Endothelial cell of umbilical vein (primary cell): ENCODE measurements around the gene EDDM3A. TPM values are rescaled to one million over a fixed set of nuclear protein-coding genes. Genes with fewer than 3 reads are reported as not detected.

Experiments
- BruUV-seq: library from RNA; stranded (reverse); fragments of 400-500 nt; replicated peaks from 2 replicates; lab custom pipeline; 2021; lab: Mats Ljungman, UMichigan
- CTCF ChIA-PET: fragments of 300-600, 350-600 bp; sonication (Branson Sonifier 250); formaldehyde crosslinking; loops from one replicate; lab custom pipeline; 2021; ENCODE audit warnings: antibody characterized with exemption, inconsistent platforms; lab: Charles Lee
- POLR2A ChIA-PET: fragments of 300-600, 350-600 bp; sonication (Branson Sonifier 250); formaldehyde crosslinking; loops from one replicate; lab custom pipeline; 2021; ENCODE audit warnings: antibody characterized with exemption, inconsistent platforms; lab: Charles Lee
- DNase-seq: peaks from one replicate; pipeline ENCODE4 v3.0.0-alpha.2; 2011; ENCODE audit warnings: low read depth, low spot score
- FAIRE-seq: peaks from 2 replicates; lab custom pipeline; 2011; peaks lifted over from hg19 to GRCh38; lab: Jason Lieb, UNC
- H2AFZ ChIP-seq: 2 replicates; pipeline ENCODE4 v1.6.0; 2012; ENCODE audit warnings: low read depth, low read length, control low read depth, inconsistent platforms
- H3K27ac ChIP-seq: 2 replicates; pipeline ENCODE4 v1.5.1; 2011; ENCODE audit warnings: low read depth, mild to moderate bottlenecking, control low read depth, low read length, moderate library complexity; ENCODE audit not compliant: insufficient read depth
- H3K27me3 ChIP-seq, 2 experiments: 2 replicates each; pipeline versions ENCODE4 v1.6.0 to v1.6.1; 2011; ENCODE audit warnings: low read length in 2 of 2, mixed read lengths in 1 of 2; ENCODE audit not compliant: control insufficient read depth in 2 of 2, insufficient read depth in 2 of 2
- H3K36me3 ChIP-seq, 2 experiments: 2 replicates in 1 of 2; 3 replicates in 1 of 2; pipeline ENCODE4 v1.5.1; 2011; ENCODE audit warnings: low read length in 2 of 2, mild to moderate bottlenecking in 1 of 2, moderate library complexity in 1 of 2; ENCODE audit not compliant: control insufficient read depth in 2 of 2, insufficient read depth in 2 of 2; ENCODE audit errors: extremely low read depth in 1 of 2
- H3K4me1 ChIP-seq: 3 replicates; pipeline ENCODE4 v1.5.1; 2011; ENCODE audit warnings: mild to moderate bottlenecking, low read length; ENCODE audit not compliant: control insufficient read depth, insufficient read depth; ENCODE audit errors: extremely low read depth
- H3K4me2 ChIP-seq: 2 replicates; pipeline ENCODE4 v1.6.1; 2011; ENCODE audit warnings: low read length, control low read depth, mixed read lengths; ENCODE audit not compliant: insufficient read depth
- H3K4me3 ChIP-seq, 3 experiments: fragments of 200-600 bp in 1 of 3; sonication (generic), shearing (Covaris generic) in 1 of 3; replicated peaks in 1 of 3; 2 replicates each; pipeline ENCODE4 v1.5.1; 2011 to 2016; ENCODE audit warnings: control low read depth in 3 of 3, low read length in 3 of 3, mild to moderate bottlenecking in 2 of 3, inconsistent platforms in 1 of 3, low read depth in 1 of 3, moderate library complexity in 1 of 3; ENCODE audit not compliant: insufficient read depth in 1 of 3
- H3K79me2 ChIP-seq: 2 replicates; pipeline ENCODE4 v1.6.0; 2012; ENCODE audit warnings: low read length, inconsistent platforms; ENCODE audit not compliant: control insufficient read depth, insufficient read depth
- H3K9ac ChIP-seq: replicated peaks from 2 replicates; pipeline ENCODE3; 2011; ENCODE audit warnings: low read length, control low read depth; ENCODE audit not compliant: insufficient read depth; ENCODE audit errors: extremely low read depth
- H3K9me1 ChIP-seq: replicated peaks from 3 replicates; pipeline ENCODE4 v1.6.0; 2011; ENCODE audit warnings: mild to moderate bottlenecking, low read length; ENCODE audit not compliant: control insufficient read depth, insufficient read depth; ENCODE audit errors: extremely low read depth
- H3K9me3 ChIP-seq: replicated peaks from 2 replicates; pipeline ENCODE4 v1.5.1; 2012; ENCODE audit warnings: low read length, inconsistent platforms; ENCODE audit not compliant: control insufficient read depth, insufficient read depth
- H4K20me1 ChIP-seq: replicated peaks from 2 replicates; pipeline ENCODE3; 2011; ENCODE audit warnings: mild to moderate bottlenecking, low read length; ENCODE audit not compliant: control insufficient read depth, insufficient read depth; ENCODE audit errors: extremely low read depth
- EZH2 ChIP-seq: IDR thresholded peaks from 2 replicates; pipeline ENCODE4 v1.6.1; 2012; ENCODE audit warnings: borderline replicate concordance, low read depth, mild to moderate bottlenecking, moderate library complexity, low read length, inconsistent platforms; ENCODE audit not compliant: severe bottlenecking
- FOS ChIP-seq: IDR thresholded peaks from 2 replicates; pipeline ENCODE4 v1.6.1; 2011; ENCODE audit warnings: mild to moderate bottlenecking, low read length, moderate library complexity, borderline replicate concordance; ENCODE audit not compliant: insufficient read depth
- GATA2 ChIP-seq: IDR thresholded peaks from 2 replicates; pipeline ENCODE4 v1.7.0; 2011; ENCODE audit warnings: low read depth, mild to moderate bottlenecking, moderate library complexity, mixed read lengths, low read length; ENCODE audit not compliant: insufficient read length, insufficient read depth
- JUN ChIP-seq: IDR thresholded peaks from 2 replicates; pipeline ENCODE4 v1.6.1; 2011; ENCODE audit warnings: borderline replicate concordance, low read depth; ENCODE audit not compliant: insufficient read length, insufficient read depth
- MYC ChIP-seq: IDR thresholded peaks from one replicate; pipeline ENCODE4 v1.6.1; 2011; ENCODE audit warnings: mild to moderate bottlenecking, low read depth, low read length
- POLR2A ChIP-seq: IDR thresholded peaks from 2 replicates; pipeline ENCODE4 v1.6.1; 2012; ENCODE audit warnings: low read depth, mild to moderate bottlenecking, control low read depth, low read length
- POLR2AphosphoS5 ChIP-seq: IDR thresholded peaks from 2 replicates; pipeline ENCODE4 v1.6.1; 2012; ENCODE audit warnings: low read depth, mild to moderate bottlenecking, control low read depth, low read length, moderate library complexity; ENCODE audit not compliant: insufficient read depth
- dilution Hi-C: fragments of 300-500 bp; cut with MboI; formaldehyde crosslinking; loops from one replicate; pipeline ENCODE4 v1.15.0; 2019; ENCODE audit warnings: low sequenced_read_pairs; ENCODE audit not compliant: extremely low pct_ligation_motif_present
- intact Hi-C: fragments of 100-400 bp; cut with micrococcal nuclease; formaldehyde crosslinking; loops from one replicate; pipeline ENCODE4 v1.10.0; 2022
- polyA plus RNA-seq, 4 experiments: library from polyadenylated mRNA; depleted of rRNA in 3 of 4; stranded (reverse) in 3 of 4; unstranded in 1 of 4; fragments of >200 nt; gene quantifications; 2 replicates each; pipeline versions ENCODE4 v1.2.1 to v1.2.3, GENCODE V29; 2011 to 2012; ENCODE audit warnings: missing spikeins in 1 of 4
- total RNA-seq: library from RNA; stranded (reverse); gene quantifications from 2 replicates; pipeline ENCODE4 v1.2.3, GENCODE V29; 2021
- TF ChIP-seq, protein P1 (sequence below): IDR thresholded peaks from 2 replicates; pipeline ENCODE4 v1.6.1; 2011; ENCODE audit not compliant: insufficient read depth, insufficient read length
- TF ChIP-seq, protein P2 (sequence below), 2 donors: IDR thresholded peaks; 1 replicate in 1 of 2; 2 replicates in 1 of 2; pipeline ENCODE4 v1.5.1; 2011; ENCODE audit warnings: low read length in 2 of 2, mild to moderate bottlenecking in 2 of 2, moderate library complexity in 2 of 2, control low read depth in 1 of 2, inconsistent platforms in 1 of 2, low read depth in 1 of 2; ENCODE audit not compliant: insufficient read depth in 1 of 2; ENCODE audit errors: extremely low read depth in 1 of 2

EDDM3A gene
- total and polyA plus RNA-seq, 2 donors (not counting 3 experiments of a cell fraction or from before 2014, with no cell fraction given) = not detected

DNA sequence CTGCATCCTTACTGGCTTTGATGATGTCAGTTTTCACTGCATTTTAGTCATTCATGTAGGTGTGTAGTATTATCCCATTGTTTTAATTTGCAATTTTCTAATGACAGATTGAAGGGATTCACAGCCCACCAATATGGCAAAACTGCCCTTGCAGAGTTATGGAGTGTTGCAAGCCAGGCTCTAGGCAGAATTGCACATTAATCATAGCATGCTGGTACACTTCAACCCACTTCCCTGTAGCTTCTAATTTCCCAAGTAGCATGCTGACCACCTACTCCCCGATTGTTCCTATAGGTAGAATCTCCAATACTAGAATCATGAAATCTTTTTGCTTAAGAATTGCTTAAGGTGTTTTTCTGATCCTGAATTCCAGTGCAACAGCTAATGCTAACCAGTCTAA, 30.2 kb downstream of the EDDM3A start:
- H3K27me3 ChIP-seq = peaks cover 18 to 43% of the 10 kb centered on the region in 2 experiments
- no peaks in the 10 kb centered on the region for H3K9me3 ChIP-seq
- dilution Hi-C loops = no loop called here
- H3K36me3 ChIP-seq = no peaks in the 10 kb centered on the region
- ChIA-PET POLR2A (no interaction called here), CTCF (interaction anchor here (0.8 to 1.7 kb wide), 4 partner anchors 11 to 82 kb away, joined by 4 to 7 read pairs (median 4); no protein-coding TSS in a partner anchor)
- H3K4me3 ChIP-seq = no peak overlapping the region
- H3K9ac ChIP-seq = no peak overlapping the region
- TF ChIP-seq, protein P1, sequence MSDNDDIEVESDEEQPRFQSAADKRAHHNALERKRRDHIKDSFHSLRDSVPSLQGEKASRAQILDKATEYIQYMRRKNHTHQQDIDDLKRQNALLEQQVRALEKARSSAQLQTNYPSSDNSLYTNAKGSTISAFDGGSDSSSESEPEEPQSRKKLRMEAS = no peak
- H3K9me1 ChIP-seq = no peaks in the 10 kb centered on the region
- H4K20me1 ChIP-seq = no peaks in the 10 kb centered on the region
- H3K79me2 ChIP-seq = no peaks in the 10 kb centered on the region
- no peak overlapping the region for H3K4me2 ChIP-seq
- no TSS peak for BruUV-seq
- intact Hi-C loops = no loop called here
- H2AFZ ChIP-seq = no peak overlapping the region
- DNase-seq = no peak
- peaks cover under 1% of the 10 kb centered on the region for H3K4me1 ChIP-seq
- no peak overlapping the region for H3K27ac ChIP-seq
- no peak for FAIRE-seq

DNA sequence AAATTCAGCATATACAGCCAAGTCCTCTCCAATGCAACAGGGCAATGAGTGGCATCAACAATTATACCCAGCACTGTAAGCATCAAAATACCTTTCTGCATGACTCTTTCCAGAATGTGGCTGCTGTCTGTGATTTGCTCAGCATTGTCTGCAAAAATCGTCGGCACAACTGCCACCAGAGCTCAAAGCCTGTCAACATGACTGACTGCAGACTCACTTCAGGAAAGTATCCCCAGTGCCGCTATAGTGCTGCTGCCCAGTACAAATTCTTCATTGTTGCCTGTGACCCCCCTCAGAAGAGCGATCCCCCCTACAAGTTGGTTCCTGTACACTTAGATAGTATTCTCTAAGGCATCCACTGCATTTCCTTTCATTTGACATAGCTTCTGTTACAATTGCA, 36.1 kb downstream of the EDDM3A start:
- Histone ChIP-seq H3K4me2 (peak overlapping the region; percentile 84), H4K20me1 (no peaks in the 10 kb centered on the region), H3K36me3 (no peaks in the 10 kb centered on the region), H3K9me3 (no peaks in the 10 kb centered on the region), H3K9me1 (no peaks in the 10 kb centered on the region), H3K4me1 (peaks cover 20% of the 10 kb centered on the region), H3K9ac (peak overlapping the region; percentile 38), H2AFZ (peak overlapping the region; percentile 72), H3K4me3 (peak overlapping the region in 1 of 3 experiments; percentile 35), H3K79me2 (no peaks in the 10 kb centered on the region), H3K27ac (no peak overlapping the region), H3K27me3 (peaks cover 2 to 10% of the 10 kb centered on the region in 2 experiments)
- DNase-seq = peak; percentile 32
- intact Hi-C loops = loop anchor here (1.0 to 10.0 kb wide), 4 partner anchors 7 to 193 kb away; partner anchors contain the start of gene RNASE1
- no peak for TF ChIP-seq POLR2A
- no peak for TF ChIP-seq POLR2AphosphoS5
- no peak for TF ChIP-seq JUN
- no peak for TF ChIP-seq MYC
- TF ChIP-seq, protein P2, sequence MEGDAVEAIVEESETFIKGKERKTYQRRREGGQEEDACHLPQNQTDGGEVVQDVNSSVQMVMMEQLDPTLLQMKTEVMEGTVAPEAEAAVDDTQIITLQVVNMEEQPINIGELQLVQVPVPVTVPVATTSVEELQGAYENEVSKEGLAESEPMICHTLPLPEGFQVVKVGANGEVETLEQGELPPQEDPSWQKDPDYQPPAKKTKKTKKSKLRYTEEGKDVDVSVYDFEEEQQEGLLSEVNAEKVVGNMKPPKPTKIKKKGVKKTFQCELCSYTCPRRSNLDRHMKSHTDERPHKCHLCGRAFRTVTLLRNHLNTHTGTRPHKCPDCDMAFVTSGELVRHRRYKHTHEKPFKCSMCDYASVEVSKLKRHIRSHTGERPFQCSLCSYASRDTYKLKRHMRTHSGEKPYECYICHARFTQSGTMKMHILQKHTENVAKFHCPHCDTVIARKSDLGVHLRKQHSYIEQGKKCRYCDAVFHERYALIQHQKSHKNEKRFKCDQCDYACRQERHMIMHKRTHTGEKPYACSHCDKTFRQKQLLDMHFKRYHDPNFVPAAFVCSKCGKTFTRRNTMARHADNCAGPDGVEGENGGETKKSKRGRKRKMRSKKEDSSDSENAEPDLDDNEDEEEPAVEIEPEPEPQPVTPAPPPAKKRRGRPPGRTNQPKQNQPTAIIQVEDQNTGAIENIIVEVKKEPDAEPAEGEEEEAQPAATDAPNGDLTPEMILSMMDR (IDR thresholded peaks at IDR 0.05; ENCODE audit: extremely low read depth in 1 of 2, insufficient read depth in 1 of 2, low read depth in 1 of 2, low read length in 2 of 2) = no peak
- no peak for TF ChIP-seq EZH2
- no peak for TF ChIP-seq FOS
- no peak for TF ChIP-seq GATA2
- TF ChIP-seq, protein P1 = no peak
- dilution Hi-C loops = no loop called here
- no TSS peak for BruUV-seq
- ChIA-PET POLR2A (interaction anchor here (1.8 kb wide), 1 partner anchor 18 kb away, joined by 7 read pairs; no protein-coding TSS in a partner anchor), CTCF (interaction anchor here (0.6 to 2.4 kb wide), 8 partner anchors 13 to 89 kb away, joined by 4 to 20 read pairs (median 6); partner anchors contain the start of gene RNASE1)
- FAIRE-seq = peak; percentile 59
